Germinal center (tissue), 1 donor: ENCODE results near the gene PPM1J.

Source experiments
- DNase-seq: peaks from one replicate; pipeline ENCODE4 v3.0.0; 2012; ENCODE audit warnings: mixed read lengths, low spot score

The PPM1J gene

DNA sequence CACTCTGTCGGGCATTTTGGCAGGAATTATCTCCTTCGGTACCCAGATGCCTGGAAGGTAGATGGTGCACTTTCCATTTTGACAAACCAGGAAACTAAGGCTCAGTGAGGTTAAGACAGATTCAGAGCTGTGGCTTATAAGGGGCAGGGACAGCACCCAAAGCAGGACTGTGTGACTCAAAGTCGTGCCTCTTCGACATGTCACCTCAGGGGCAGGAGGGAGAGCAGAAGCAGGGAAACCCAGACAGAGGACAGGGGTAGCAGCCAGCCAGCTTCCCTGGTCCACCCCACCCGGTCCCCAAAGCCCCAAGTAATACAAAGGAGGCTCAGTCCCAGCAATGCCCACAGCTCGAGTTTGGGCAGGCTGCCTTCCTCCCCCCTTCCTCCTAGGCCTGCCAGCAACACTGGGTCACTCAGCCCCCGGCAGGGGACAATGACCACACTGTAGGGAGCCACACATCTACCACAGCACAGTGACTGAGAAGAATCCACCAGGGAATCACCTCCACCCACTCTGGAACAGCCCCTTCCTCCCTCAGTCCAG lies 10.7 kb downstream of the PPM1J start:
- DNase-seq = no peak

DNA sequence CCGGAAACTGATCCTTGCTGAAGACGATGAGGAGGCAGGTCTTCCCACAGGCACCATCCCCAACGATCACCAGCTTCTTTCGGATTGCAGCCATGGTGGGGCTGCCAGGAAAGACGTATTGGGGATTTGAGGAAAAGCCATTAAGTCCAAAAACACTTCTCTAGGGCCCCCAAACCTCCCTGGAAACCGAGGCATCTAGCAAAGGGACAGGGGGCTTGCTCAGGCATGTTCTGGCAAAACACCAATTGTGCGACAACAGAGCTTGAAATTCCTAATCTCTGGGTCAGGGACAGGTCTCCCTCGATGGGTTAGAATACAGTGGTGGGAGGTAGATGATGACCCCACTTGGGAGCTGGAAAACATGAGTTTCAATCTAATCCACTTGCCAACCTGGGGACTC lies 11.4 kb downstream of the PPM1J start:
- no peak for DNase-seq

DNA sequence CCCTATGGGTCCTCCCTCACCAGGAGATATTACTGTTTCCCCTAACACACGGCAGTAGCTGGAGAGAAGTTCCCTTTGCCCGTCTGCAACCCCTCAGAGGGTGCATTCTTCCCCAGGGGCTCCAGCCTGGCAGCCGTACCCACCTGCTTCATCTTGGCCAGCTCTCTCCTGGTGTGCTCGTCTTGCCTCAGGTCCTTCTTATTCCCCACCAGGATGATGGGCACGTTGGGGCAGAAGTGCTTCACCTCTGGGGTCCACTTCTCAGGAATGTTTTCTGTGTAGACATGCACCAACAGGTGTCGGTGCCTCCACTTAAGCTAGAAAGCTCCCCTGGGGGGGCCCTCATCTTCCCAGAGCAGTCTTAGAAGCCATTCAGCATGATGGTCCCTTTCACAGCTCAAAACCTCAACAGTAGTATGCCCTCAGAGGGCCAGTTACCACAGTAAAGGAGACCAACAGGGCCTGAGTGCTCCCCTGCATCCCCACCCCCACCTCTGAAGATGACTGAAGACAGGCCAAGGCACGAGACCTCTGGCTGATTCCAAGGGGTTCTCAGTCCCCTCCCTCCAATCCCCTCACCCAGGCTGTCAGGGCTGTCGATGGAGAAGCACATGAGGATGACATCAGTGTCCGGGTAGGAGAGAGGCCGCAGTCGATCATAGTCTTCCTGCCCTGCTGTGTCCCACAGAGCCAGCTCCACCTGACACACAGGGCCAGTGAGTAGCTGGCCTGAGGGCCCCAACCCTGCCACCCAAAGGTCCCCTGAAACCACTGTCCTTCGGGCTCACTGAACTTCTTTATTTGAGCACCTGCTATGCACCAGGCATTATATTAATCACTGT lies 12.5 kb downstream of the PPM1J start:
- no peak for DNase-seq

DNA sequence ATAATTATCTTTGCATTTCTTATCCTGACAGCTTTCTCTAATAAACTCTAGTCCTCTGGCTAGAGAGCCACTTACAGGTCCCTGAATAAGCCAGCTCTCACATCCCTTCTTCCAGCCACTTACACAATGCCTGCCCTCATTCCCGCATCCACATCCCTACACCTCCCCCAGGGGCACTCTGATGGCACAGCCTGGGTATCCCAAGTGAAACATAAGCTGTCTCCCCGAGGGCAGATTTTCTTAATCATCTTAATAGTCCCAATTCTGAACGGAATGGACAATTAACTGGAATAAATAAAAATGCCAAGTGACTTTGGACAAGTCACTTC lies 13.1 kb downstream of the PPM1J start:
- DNase-seq = no peak

GRCh38 chr1:112701227-112702066 lies 13.7 kb downstream of the PPM1J start:
- no peak for DNase-seq

DNA sequence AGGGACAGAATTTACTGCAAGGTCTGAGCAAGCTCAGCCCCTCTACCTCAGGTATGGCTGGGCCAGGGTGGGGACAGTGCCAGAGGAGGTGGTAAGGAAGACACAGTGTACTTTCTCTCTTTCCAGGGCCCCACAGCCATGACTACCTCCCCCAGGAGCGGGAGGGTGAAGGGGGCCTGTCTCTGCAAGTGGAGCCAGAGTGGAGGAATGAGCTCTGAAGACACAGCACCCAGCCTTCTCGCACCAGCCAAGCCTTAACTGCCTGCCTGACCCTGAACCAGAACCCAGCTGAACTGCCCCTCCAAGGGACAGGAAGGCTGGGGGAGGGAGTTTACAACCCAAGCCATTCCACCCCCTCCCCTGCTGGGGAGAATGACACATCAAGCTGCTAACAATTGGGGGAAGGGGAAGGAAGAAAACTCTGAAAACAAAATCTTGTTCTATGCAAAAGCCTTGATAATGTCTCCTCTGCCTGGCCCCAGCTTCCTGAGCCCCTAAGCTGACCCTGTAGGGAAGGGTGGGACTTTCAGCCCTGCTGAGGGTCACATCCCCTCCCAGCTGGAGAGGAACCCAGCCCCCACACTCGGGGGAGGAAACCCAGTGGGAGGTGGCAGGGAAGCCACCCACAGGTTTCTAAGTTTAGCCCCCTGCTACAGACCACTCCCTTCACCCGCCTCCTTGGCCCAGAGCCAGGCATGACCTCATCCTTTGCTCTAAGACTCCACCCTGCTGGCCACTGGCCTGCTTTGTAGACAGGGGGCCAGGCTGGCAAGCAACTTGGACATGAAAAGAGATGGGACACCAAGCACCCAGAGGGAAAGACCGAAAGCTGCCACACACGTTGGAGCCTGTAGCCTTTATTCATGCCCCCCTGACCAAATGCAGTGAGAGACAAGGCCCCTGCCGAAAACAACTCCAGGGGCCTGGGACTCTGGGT lies 14.6 kb downstream of the PPM1J start:
- no peak for DNase-seq

DNA sequence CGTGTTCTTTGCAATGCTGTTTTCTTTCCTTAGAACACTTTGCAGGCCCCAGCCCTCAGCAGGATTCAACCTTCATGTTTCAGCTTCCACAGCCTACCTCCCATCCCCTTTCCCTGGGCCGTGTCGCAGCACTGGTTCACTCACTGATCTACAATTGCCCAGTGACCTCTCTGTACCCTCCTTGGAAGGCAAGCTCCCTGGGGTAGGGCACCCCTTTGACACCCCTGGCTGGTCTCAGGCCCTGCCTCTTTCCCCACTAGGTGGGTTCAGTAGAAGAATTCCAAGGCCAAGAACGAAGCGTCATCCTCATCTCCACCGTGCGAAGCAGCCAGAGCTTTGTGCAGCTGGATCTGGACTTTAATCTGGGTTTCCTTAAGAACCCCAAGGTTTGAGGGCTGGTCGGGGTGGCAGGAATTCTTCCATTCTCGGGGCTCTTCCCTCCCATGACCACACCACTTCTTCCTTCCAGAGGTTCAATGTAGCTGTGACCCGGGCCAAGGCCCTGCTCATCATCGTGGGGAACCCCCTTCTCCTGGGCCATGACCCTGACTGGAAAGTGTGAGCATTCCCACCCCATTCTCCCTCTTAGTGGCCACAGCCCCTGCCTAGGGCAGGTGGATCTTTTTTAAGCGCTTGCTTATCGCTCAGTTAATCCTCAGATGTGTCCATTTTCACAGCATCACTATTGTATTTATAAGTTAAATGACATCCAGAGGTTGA lies 15.5 kb downstream of the PPM1J start:
- DNase-seq = no peak

DNA sequence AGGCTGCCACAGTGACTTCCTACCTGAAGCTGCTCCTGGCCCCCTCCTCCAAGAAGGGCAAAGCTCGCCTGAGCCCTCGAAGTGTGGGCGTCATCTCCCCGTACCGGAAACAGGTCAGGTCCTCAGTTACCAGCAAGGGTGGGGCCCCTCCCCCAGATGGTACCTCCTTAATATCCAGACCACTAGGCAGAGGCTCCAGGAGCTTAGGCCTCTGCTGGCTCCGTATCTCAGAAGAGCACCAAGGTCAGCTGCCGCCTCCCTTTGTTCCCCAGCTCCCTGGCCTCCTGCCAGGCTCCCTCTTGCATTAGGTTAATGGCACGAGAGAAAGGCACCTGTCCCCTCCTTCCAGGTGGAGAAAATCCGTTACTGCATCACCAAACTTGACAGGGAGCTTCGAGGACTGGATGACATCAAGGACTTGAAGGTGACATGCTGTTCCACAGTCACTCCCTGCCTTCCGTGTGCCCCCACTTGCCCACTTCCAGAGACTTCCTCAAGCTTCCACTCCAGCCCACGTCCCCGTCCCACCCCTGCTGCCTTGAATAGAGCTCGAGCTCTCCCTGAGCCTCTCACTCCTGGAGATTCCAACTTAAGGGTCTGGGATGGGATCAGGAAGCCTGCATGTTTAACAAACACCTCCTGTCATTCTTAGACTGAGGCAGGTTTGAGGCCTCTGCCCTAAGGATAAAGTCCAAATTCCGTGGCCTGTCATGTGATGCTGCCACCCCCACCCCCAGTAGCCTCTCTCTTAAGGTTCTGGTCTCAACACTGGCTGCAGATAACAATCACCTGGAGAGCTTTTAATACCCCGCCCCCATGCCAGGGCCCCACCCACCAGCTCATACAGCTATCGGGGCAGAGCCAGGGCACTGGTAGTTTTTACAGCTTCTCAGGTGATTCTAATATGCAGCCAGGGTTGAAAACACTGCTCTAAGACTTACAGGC lies 16.5 kb downstream of the PPM1J start:
- no peak for DNase-seq

GRCh38 chr1:112697781-112698201 lies 17.3 kb downstream of the PPM1J start:
- DNase-seq = no peak

DNA sequence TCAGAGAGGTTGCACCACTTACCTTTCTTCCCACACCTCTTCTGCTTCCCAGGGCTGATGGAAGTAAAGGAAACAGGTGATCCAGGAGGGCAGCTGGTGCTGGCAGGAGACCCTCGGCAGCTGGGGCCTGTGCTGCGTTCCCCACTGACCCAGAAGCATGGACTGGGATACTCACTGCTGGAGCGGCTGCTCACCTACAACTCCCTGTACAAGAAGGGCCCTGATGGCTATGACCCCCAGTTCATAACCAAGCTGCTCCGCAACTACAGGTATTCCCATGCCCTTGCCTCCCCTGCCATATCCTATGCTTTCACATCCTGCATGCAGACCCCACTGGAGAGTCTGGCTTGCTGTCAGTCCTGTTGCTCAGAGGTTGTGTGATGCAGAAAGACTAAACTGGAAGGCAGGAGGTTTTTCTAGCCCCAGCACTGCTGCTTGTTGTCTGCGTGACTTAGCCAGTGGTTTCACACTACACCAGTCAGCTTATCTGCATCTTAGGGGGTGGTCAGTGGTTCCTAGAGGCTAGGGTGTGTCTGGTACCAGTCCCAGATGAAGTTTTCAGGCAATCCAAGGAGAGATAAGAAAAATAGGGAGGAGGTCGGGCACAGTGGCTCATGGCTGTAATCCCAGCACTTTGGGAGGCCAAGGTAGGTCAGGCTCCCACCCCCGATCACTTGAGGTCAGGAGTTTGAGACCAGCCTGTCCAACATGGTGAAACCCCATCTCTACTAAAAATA lies 18.4 kb downstream of the PPM1J start:
- no peak for DNase-seq

DNA sequence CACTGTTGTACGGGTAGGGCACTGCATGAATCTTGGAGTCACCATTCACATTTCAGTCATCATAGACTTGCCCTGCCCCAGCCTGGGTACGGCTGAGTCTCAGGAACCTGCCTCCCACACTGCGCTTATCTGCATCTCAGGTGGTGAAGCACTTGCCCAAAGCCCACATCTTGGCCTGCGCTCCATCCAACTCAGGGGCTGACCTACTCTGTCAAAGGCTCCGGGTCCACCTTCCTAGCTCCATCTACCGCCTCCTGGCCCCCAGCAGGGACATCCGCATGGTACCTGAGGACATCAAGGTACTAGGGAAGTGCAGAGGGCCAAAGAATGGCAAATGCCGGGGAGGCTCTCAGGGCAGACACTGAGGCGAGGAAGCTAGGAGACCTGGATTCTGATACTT lies 19.9 kb downstream of the PPM1J start:
- no peak for DNase-seq

GRCh38 chr1:112694363-112694929 lies 20.7 kb downstream of the PPM1J start:
- no peak for DNase-seq

- no peak for DNase-seq
These were observed 21.3 kb downstream of the PPM1J start for GRCh38 chr1:112693821-112694220.

DNA sequence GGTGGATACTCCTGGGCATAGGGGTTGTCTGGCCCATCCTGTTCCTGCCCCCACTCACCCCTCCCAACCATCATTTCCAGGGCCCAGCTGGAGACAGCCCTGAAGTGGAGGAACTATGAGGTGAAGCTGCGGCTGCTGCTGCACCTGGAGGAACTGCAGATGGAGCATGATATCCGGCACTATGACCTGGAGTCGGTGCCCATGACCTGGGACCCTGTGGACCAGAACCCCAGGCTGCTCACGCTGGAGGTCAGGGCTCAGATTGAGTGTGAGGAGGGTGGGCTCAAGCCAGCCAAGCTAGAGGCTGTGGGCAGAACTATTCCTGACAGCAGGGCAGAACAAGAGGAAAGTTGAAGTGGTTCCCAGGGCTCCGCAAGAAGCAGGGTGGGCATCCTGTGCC lies 22.5 kb downstream of the PPM1J start:
- no peak for DNase-seq

DNA sequence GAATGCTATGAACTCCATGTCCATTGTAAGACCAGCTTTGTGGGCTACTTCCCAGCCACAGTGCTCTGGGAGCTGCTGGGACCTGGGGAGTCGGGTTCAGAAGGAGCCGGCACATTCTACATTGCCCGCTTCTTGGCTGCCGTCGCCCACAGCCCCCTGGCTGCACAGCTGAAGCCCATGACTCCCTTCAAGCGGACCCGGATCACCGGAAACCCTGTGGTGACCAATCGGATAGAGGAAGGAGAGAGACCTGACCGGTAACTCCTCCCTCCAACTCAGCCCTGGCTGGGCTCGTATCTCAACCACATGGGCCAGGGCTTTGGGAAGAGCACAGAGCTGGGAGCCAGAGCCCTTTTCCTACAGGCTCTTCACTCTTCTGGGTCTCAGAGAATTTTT lies 25.3 kb downstream of the PPM1J start:
- DNase-seq = no peak

DNA sequence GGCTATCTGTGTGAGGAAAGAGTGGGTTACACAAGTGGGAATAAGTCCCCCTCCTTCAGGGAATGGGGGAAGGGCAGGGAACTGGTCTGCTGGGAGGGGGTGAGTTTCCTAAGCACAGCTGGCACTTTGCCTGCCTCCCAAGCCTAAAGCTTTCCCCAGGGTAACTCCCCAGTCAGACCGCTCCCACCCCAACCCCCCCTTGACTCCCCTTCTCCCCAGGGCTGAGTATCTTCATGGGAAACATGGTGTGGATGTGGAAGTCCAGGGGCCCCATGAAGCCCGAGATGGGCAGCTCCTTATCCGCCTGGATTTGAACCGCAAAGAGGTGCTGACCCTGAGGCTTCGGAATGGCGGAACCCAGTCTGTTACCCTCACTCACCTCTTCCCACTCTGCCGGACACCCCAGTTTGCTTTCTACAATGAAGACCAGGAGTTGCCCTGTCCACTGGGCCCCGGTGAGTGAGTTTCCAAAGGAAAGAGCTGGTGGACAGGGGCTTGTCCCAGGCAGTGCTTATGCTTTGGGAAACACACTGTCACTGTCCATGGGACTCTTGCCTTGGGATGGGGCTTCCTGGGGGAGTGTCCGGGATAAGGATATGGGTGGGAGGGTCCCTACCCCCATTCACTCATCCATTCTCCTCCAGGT lies 25.8 kb downstream of the PPM1J start:
- no peak for DNase-seq

- DNase-seq = no peak
These were observed 26.3 kb downstream of the PPM1J start for GRCh38 chr1:112688781-112689193.

DNA sequence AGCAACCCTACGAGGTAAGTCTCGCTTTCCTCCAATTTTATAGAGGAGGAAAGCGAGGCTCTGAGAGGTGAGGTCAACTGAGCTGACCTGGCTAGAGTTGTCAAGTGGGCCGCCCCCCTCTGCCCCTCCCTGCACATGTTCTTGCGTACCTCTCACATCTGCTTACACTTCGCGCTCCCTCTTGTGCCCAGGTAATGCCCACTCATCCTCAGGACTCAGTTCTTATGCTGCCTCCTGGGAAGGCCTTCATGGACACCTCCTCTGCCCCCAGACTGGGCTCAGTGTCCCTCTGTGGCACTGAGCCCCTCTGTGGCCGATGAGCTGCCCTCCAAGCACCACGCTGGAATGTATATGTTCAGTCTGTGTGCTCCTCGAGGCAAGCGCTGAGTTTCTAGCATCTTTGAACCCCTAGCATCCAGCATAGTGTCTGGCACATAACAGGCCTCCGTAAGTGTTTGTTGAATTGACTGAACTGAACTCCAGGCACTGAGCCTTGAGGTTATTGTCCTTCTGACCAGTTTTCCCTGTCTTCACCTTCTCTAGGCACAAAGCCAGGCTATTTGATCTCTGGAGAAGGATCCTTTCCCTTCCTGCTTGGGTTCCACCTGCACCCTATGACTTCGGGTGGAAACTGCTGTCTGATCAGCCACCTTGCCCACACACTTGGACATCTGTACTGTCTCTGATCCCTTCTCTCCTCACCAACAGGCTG lies 27.2 kb downstream of the PPM1J start:
- no peak for DNase-seq
